HL-60/S4 (cell line): ENCODE results near the gene CD300LG.
"Not testable (repeated sequence)": the region's sequence is repeated elsewhere in the genome, so short reads cannot be mapped to it uniquely, and the experiment has no call there.

Source experiments
- in situ Hi-C: fragments of 300-500 bp; cut with MboI; formaldehyde crosslinking; loops from 2 replicates; pipeline ENCODE4 v1.14.3; 2022; ENCODE audit warnings: low sequenced_read_pairs

CD300LG gene

GRCh38 chr17:43877451-43878155 is 30.6 kb downstream of the CD300LG start:
- in situ Hi-C loops: no loop called here

- in situ Hi-C loops: no loop called here
Measured at GRCh38 chr17:43878260-43879175, 31.5 kb downstream of the CD300LG start.

- in situ Hi-C loops: no loop called here
Measured at GRCh38 chr17:43879723-43880419, 32.9 kb downstream of the CD300LG start.

- in situ Hi-C loops: no loop called here
Measured at GRCh38 chr17:43880420-43880991, 33.5 kb downstream of the CD300LG start.

- in situ Hi-C loops: no loop called here
Measured at GRCh38 chr17:43881181-43881580, 34.2 kb downstream of the CD300LG start.

DNA sequence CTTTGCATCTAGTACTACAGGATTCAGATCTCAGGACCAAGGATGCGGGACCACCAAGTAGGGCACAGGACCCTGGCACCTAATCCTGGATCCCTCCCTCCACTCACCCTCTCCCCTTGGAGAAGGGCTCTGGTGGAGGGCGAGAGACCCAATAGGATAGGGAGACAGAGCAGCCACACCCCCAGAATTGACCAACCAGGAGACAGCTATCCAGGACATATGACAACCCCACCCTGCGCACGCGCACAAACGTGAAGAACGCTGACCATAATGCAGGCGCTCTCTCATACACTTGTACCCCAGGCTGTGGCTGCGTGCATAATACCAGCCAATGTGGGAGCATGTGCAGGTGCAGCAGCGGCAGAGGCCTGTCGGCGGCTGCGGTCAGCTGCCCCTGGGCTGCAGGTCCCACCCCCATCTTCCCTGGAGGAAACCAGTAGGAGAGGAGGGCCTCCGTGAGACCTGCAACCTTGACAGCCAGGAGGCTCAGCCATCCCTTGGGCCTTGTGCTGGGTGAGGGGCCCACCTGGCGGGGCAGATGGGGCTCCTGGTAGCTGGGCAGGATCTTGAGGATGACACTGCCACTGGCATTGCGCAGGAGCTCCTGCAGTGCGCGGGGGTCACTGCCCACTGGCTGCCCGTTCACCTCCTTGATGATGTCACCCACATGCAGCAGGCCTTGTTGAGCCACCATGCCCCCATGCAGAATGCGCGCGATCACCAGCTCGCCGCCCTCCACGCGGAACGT is 35.0 kb downstream of the CD300LG start:
- in situ Hi-C loops: no loop called here

DNA sequence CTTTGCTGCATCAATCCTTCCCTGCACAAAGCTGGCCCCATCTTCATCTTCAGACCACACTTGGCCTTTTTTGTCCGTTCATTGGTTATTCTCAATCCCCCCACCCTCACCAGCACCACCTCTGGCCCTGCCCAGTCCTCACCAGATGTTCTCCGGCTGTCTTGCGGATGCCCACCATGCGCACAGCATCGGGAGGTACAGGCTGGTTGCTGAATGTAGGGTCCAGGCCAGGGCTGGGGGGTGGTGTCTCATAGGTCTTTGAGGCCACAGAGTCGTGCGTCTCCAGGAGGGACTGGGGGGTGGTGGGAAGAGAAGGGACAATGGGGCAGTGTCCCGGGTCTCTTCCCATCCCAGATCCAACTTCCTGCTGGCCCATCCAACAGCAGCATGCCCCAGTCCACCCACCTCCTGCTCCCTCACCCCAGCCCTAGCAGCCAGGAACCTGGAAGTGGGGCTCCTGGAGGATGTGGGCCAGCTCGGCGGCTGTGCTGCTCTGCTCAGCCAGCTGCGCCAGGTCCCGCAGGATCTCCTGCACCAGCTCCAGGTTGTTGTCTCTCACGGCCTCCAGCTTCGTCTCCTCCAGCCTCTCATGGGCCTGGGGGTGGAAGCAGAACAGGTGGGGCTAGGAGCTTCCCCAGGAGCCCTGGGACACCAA is 35.9 kb downstream of the CD300LG start:
- in situ Hi-C loops: no loop called here

GRCh38 chr17:43888548-43888947 is 41.6 kb downstream of the CD300LG start:
- in situ Hi-C loops: no loop called here

DNA sequence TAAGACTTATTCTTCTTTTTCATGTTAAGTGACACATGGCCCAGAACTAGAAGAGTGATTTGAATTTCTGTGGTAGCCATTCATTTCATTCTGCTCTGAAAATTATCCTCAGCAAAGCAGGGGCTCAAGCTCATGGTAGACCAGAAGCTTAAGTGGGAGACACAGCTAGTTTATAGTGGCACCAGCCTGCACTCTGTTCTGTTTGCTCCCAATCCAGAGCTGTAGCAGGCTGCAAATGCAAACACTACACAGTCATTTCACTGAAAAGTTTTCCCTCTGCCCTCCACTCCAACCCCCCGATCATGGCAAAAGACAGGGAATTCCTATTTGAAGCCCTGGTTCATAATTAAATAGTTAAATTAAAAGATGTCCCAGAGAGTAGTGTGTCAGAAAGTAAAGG is 43.3 kb downstream of the CD300LG start:
- in situ Hi-C loops: no loop called here

GRCh38 chr17:43891851-43892646 is 45.1 kb downstream of the CD300LG start:
- in situ Hi-C loops: no loop called here

DNA sequence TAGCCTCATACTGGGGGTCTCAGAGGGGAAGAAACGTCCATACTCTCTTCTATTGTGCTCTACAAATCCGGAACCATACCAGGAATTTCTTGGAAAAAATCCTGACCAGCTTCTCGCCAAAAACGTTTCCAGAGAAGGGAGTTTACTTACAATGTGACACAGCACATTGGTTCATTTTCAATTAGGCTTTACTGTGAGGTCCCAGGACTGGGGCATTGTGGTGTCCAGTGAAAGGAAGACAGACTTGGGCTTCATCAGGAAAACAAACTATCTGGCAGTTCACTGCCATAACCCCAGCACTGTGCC is 45.6 kb downstream of the CD300LG start:
- in situ Hi-C loops: no loop called here

DNA sequence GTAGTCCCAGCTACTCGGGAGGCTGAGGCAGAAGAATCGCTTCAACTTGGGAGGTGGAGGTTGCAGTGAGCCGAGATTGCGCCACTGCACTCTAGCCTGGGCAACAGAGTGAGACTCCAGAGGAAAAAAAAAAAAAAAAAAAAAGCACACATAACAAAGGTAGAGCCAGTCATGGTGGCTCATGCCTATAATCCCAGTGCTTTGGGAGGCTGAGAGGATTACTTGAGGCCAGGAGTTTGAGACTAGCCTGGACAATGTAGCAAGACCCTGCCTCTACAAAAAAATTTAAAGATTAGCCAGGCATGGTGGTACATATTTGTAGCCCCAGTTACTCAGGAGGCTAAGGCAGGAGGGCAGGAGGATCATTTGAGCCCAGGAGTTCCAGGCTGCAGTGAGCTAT is 47.5 kb downstream of the CD300LG start:
- in situ Hi-C loops: not testable (repeated sequence)

DNA sequence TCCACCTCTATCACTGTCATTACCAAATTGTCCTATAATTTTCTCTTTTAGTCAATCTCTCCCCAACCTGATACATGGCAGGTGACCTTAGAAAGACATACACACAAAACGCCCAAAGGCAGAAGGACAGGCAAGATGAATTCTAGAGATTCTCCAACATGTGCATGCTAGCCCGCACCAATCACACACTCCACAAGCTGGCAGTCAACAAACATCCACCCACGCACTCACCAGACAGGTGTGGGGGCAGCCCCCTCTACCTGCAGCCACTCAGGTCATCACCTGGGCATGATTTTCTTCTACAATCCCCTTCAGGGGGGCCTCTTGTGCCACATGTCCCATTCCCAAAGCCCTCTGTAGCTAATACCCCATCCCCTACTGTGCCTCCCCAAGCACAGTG is 50.9 kb downstream of the CD300LG start:
- in situ Hi-C loops: no loop called here

DNA sequence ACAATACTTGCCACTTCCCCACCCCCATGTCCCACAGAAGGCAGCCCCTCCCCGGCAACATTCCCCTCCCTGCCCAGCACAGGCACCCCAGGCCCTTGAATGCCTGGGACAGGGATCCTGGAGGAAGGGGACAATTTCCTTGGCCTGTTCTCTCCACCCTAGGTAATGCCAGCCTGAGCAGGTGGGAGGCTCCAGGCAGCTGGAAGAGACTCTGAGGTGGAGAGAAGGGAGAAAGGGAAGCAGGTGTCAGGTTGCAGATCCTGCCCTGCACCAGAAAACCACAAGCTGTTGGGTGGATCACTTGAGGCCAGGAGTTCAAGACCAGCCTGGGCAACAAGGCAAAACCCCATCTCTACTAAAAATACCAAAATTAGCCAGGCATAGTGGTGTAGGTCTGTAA is 51.5 kb downstream of the CD300LG start:
- in situ Hi-C loops: no loop called here

GRCh38 chr17:43900183-43900857 is 53.3 kb downstream of the CD300LG start:
- in situ Hi-C loops: no loop called here

DNA sequence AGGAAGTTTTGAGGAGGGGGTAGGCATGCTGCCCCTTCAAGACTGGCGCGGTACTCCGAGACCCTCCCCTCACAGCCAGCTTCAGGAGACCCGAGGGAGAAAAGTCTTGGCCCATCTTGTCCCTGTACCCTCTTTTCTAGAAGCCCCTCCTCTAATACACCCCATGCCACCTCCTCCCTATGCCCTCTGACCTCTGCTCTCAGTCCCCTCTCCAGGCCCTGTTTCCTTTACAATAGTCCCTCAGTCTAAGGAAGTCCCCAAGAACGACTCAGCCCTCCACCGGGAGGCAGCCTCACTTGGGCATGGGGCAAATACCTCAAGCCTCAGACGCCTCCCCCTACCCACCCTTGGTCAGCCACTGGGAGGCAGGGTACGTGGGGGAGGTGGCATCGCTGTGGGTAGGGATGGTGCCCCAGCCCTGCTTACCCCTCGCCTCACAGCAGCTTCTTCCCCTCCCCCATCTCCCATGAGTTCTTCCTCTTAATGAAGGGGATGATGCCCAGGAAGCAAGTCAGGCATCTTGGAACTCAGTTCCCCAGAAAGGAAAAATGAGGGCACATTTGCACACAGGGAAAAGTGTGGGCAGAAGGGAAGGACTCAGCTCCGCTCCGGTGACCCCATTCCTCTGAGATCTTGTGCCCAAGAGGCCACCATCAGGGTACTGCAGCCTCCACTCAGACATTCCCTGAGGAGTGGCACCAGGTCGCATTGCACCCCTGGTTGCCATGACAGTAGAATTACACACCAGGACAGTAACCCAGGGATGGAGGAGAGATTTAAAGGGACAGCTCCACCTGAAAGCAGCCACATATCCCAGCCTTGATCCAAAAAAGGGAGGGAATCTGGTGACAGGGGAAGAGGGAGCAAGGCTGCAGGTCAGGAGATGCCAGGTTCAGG is 54.1 kb downstream of the CD300LG start:
- in situ Hi-C loops: no loop called here

DNA sequence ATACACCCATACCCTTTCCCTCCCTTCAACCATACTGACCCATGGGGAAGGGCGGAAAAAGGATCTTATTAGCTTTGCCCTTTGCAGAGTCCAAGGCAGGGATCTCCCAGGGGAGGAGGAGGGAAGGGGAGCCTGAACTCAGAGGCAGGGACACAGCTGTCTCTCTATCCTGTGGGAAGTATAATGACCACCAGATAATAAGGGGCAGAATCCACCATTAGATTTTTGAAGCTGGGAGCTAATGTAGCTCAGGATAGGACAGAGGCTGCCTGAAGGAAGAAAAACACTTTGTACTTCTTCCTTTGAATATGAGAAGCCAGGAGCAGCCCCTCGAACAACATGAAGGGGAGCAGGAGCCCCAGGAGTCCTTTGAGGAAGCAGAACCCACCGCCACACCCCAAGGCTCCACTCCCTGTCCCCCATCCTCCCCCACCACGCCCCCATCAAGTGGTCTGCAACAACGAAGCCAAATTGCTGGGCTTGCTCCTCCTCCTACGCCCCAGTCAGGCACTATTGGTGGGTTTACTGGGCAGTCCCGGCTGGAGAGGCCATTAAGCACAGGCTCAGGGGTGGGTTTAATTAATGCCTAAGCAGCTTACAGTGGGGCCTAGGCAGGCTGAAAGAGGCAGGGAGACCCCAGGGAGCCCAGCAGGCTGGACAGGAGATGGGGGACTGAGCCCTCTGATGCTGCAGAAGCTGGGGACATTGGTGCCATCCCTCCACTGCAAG is 55.0 kb downstream of the CD300LG start:
- in situ Hi-C loops: no loop called here
